Keratinocyte (primary cell): ENCODE data around the gene ACSL3. TPM values are rescaled to one million over a fixed set of nuclear protein-coding genes. Genes with fewer than 3 reads are reported as not detected.

ENCODE experiments used
- DNase-seq: peaks from one replicate; pipeline ENCODE4 v3.0.0-alpha.2; 2011; ENCODE audit warnings: low read depth, missing footprints, low spot score
- FAIRE-seq: peaks from 2 replicates; lab custom pipeline; 2011; peaks lifted over from hg19 to GRCh38; lab: Jason Lieb, UNC
- H2AFZ ChIP-seq: 2 replicates; pipeline ENCODE4 v1.6.0; 2012; ENCODE audit warnings: low read length, control low read depth, inconsistent platforms; ENCODE audit not compliant: control insufficient read depth
- H3K27ac ChIP-seq: 2 replicates; pipeline ENCODE4 v1.5.1; 2011; ENCODE audit warnings: low read length; ENCODE audit not compliant: control insufficient read depth, insufficient read depth
- H3K27me3 ChIP-seq: 3 replicates; pipeline ENCODE4 v1.6.0; 2011; ENCODE audit warnings: low read length; ENCODE audit not compliant: control insufficient read depth, insufficient read depth; ENCODE audit errors: extremely low read depth
- H3K36me3 ChIP-seq, 2 experiments: 2 replicates in 1 of 2; 3 replicates in 1 of 2; pipeline ENCODE4 v1.5.1; 2011; ENCODE audit warnings: low read length in 2 of 2, mild to moderate bottlenecking in 1 of 2; ENCODE audit not compliant: control insufficient read depth in 2 of 2, insufficient read depth in 2 of 2; ENCODE audit errors: extremely low read depth in 1 of 2
- H3K4me1 ChIP-seq: 3 replicates; pipeline ENCODE4 v1.5.1; 2011; ENCODE audit warnings: low read length; ENCODE audit not compliant: control insufficient read depth, insufficient read depth; ENCODE audit errors: extremely low read depth
- H3K4me2 ChIP-seq: 3 replicates; pipeline ENCODE4 v1.6.0; 2011; ENCODE audit warnings: low read depth, low read length; ENCODE audit not compliant: control insufficient read depth, insufficient read depth; ENCODE audit errors: extremely low read depth
- H3K4me3 ChIP-seq, 3 experiments: fragments of 200-600 bp in 1 of 3; sonication (generic) in 1 of 3; 2 replicates in 2 of 3; 3 replicates in 1 of 3; pipeline ENCODE4 v1.5.1; 2011 to 2016; ENCODE audit warnings: low read length in 3 of 3, mild to moderate bottlenecking in 3 of 3, control low read depth in 2 of 3, inconsistent platforms in 1 of 3, low read depth in 1 of 3, mixed read lengths in 1 of 3, mixed run types in 1 of 3, moderate library complexity in 1 of 3; ENCODE audit not compliant: control insufficient read depth in 2 of 3, insufficient read depth in 2 of 3; ENCODE audit errors: extremely low read depth in 1 of 3
- H3K79me2 ChIP-seq: 2 replicates; pipeline ENCODE4 v1.6.0; 2012; ENCODE audit warnings: low read length; ENCODE audit not compliant: control insufficient read depth, insufficient read depth
- H3K9ac ChIP-seq: 3 replicates; pipeline ENCODE4 v1.6.0; 2011; ENCODE audit warnings: low read length; ENCODE audit not compliant: control insufficient read depth, insufficient read depth; ENCODE audit errors: extremely low read depth
- H3K9me1 ChIP-seq: 3 replicates; pipeline ENCODE4 v1.6.0; 2011; ENCODE audit warnings: low read length; ENCODE audit not compliant: control insufficient read depth, insufficient read depth; ENCODE audit errors: extremely low read depth
- H3K9me3 ChIP-seq: 2 replicates; pipeline ENCODE4 v1.5.1; 2012; ENCODE audit warnings: low read depth, low read length; ENCODE audit not compliant: control insufficient read depth
- H4K20me1 ChIP-seq: 3 replicates; pipeline ENCODE4 v1.6.0; 2011; ENCODE audit warnings: low read length; ENCODE audit not compliant: control insufficient read depth, insufficient read depth; ENCODE audit errors: extremely low read depth
- EZH2 ChIP-seq: IDR thresholded peaks from one replicate; pipeline ENCODE4 v1.6.1; 2012; ENCODE audit warnings: inconsistent platforms, mild to moderate bottlenecking, low read length, moderate library complexity
- dilution Hi-C: fragments of 300-500 bp; cut with MboI; formaldehyde crosslinking; loops from one replicate; pipeline ENCODE4 v1.7.0; 2020; ENCODE audit warnings: low sequenced_read_pairs; ENCODE audit not compliant: extremely low pct_ligation_motif_present
- polyA plus RNA-seq, 5 experiments: library from polyadenylated mRNA; depleted of rRNA in 3 of 5; stranded (reverse) in 3 of 5; stranded (forward) in 1 of 5; unstranded in 1 of 5; fragments of >200 nt; gene quantifications; 1 replicate in 1 of 5; 2 replicates in 3 of 5; 3 replicates in 1 of 5; pipeline versions ENCODE4 v1.2.1 to v1.2.3, GENCODE V29; 2011 to 2012; ENCODE audit warnings: missing spikeins in 2 of 5, low read depth in 1 of 5, low replicate concordance in 1 of 5
- TF ChIP-seq, protein P1 (sequence below), 3 experiments: IDR thresholded peaks in 1 of 3; conservative IDR thresholded peaks in 1 of 3; optimal IDR thresholded peaks in 1 of 3; 2 replicates in 2 of 3; 3 replicates in 1 of 3; pipeline versions ENCODE3 to v1.5.1; 2011; ENCODE audit warnings: low read length in 3 of 3, mild to moderate bottlenecking in 3 of 3, moderate library complexity in 2 of 3, control low read depth in 1 of 3, inconsistent platforms in 1 of 3; ENCODE audit not compliant: insufficient read depth in 2 of 3; ENCODE audit errors: extremely low read depth in 1 of 3

Gene ACSL3
- polyA plus RNA-seq, 1 donor (not counting 4 experiments of a cell fraction or from before 2014, with no cell fraction given), result 197 TPM

DNA sequence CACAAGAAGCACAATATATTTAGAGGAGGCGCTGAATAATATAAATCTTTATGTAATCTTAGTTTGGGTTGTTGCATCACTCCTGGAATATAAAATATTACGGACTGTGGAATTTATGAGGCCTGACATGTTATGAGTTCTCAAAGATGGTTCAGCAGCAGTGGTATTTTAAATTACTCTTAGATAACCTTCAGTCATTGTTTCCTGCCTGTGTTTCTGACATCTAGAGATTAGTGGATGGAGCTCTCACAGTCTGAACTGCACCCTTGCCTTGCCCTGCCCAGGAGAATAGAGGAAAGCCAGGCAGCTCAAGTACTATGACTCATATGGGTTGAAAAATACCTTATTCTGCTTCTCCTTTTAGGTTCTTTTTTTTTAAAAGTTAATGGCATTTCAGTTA, 70.0 kb downstream of the ACSL3 start:
- no peaks in the 10 kb centered on the region for H3K4me1 ChIP-seq
- DNase-seq, result no peak
- H4K20me1 ChIP-seq, result no peaks in the 10 kb centered on the region
- TF ChIP-seq, protein P1, sequence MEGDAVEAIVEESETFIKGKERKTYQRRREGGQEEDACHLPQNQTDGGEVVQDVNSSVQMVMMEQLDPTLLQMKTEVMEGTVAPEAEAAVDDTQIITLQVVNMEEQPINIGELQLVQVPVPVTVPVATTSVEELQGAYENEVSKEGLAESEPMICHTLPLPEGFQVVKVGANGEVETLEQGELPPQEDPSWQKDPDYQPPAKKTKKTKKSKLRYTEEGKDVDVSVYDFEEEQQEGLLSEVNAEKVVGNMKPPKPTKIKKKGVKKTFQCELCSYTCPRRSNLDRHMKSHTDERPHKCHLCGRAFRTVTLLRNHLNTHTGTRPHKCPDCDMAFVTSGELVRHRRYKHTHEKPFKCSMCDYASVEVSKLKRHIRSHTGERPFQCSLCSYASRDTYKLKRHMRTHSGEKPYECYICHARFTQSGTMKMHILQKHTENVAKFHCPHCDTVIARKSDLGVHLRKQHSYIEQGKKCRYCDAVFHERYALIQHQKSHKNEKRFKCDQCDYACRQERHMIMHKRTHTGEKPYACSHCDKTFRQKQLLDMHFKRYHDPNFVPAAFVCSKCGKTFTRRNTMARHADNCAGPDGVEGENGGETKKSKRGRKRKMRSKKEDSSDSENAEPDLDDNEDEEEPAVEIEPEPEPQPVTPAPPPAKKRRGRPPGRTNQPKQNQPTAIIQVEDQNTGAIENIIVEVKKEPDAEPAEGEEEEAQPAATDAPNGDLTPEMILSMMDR (optimal IDR thresholded peaks at IDR 0.05 in 1 of 3, IDR thresholded peaks at IDR 0.05 in 1 of 3, conservative IDR thresholded peaks at IDR 0.05 in 1 of 3; ENCODE audit: extremely low read depth in 1 of 3, insufficient read depth in 2 of 3, low read length in 3 of 3), result no peak
- TF ChIP-seq EZH2, result no peak
- no peak overlapping the region for H2AFZ ChIP-seq
- H3K27me3 ChIP-seq, result no peaks in the 10 kb centered on the region
- peaks cover 7% of the 10 kb centered on the region for H3K79me2 ChIP-seq
- H3K9ac ChIP-seq, result no peak overlapping the region
- H3K36me3 ChIP-seq, result peaks cover 26 to 27% of the 10 kb centered on the region in 2 experiments
- H3K4me2 ChIP-seq, result no peak overlapping the region
- no peaks in the 10 kb centered on the region for H3K9me3 ChIP-seq
- dilution Hi-C loops, result no loop called here
- no peak overlapping the region for H3K27ac ChIP-seq
- no peak for FAIRE-seq
- no peak overlapping the region for H3K4me3 ChIP-seq
- H3K9me1 ChIP-seq, result no peaks in the 10 kb centered on the region

DNA sequence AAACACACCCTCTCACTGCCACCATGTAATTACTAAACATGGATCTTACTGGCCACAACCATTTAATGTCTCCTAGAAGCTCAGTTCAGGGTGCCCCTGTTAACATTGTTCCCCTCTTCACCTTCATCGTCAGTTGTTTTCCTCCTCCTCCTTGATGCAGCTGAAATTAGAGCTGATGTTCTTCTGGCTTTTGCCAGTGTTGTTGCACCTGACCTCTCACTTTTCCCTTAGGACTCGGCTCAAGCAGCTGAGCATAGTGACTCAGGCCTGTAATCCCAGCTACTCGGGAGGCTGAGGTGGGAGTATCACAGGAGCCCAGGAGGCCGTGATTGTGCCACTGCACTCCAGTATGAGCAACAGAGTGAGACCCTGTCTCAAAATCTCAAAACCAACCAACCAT, 70.8 kb downstream of the ACSL3 start:
- no peaks in the 10 kb centered on the region for H3K27me3 ChIP-seq
- H3K36me3 ChIP-seq, result peaks cover 26 to 29% of the 10 kb centered on the region in 2 experiments
- no peak overlapping the region for H3K4me2 ChIP-seq
- no peaks in the 10 kb centered on the region for H3K9me3 ChIP-seq
- H2AFZ ChIP-seq, result no peak overlapping the region
- dilution Hi-C loops, result no loop called here
- no peaks in the 10 kb centered on the region for H3K9me1 ChIP-seq
- no peak for DNase-seq
- no peak for TF ChIP-seq EZH2
- TF ChIP-seq, protein P1 (optimal IDR thresholded peaks at IDR 0.05 in 1 of 3, IDR thresholded peaks at IDR 0.05 in 1 of 3, conservative IDR thresholded peaks at IDR 0.05 in 1 of 3; ENCODE audit: extremely low read depth in 1 of 3, insufficient read depth in 2 of 3, low read length in 3 of 3), result no peak
- H3K27ac ChIP-seq, result no peak overlapping the region
- H3K79me2 ChIP-seq, result peaks cover 7% of the 10 kb centered on the region
- no peaks in the 10 kb centered on the region for H4K20me1 ChIP-seq
- FAIRE-seq, result no peak
- no peak overlapping the region for H3K4me3 ChIP-seq
- no peaks in the 10 kb centered on the region for H3K4me1 ChIP-seq
- H3K9ac ChIP-seq, result no peak overlapping the region
